Naive thymus-derived CD4-positive, alpha-beta T cell (primary cell): ENCODE measurements around the gene FAM118A. TPM values are rescaled to one million over a fixed set of nuclear protein-coding genes. Genes with fewer than 3 reads are reported as not detected.

Source experiments
- ATAC-seq: fragments of 150-1000 bp; cut with Tn5 transposase; 2 replicates; pipeline ENCODE4 v1.10.0; 2021; ENCODE audit warnings: mild to moderate bottlenecking, moderate library complexity
- CTCF ChIA-PET: fragments of 350-600 bp; sonication (Branson Sonifier 250); formaldehyde crosslinking; loops from one replicate; lab custom pipeline; 2021; ENCODE audit warnings: antibody characterized with exemption; lab: Charles Lee
- POLR2A ChIA-PET: fragments of 350-600 bp; sonication (Branson Sonifier 250); formaldehyde crosslinking; loops from one replicate; lab custom pipeline; 2021; ENCODE audit warnings: antibody characterized with exemption, inconsistent platforms; lab: Charles Lee
- DNase-seq, 9 donors: peaks; one replicate each; pipeline versions ENCODE4 v3.0.0 to v3.0.0-alpha.2; 2020 to 2022; ENCODE audit warnings: mixed read lengths in 1 of 9
- H3K27ac ChIP-seq: one replicate; pipeline ENCODE4 v1.7.0; 2013; ENCODE audit warnings: mild to moderate bottlenecking, low read depth, low read length, moderate library complexity
- H3K27me3 ChIP-seq, 2 donors: one replicate each; pipeline ENCODE4 v1.7.0; 2013; ENCODE audit warnings: low read length in 2 of 2, mild to moderate bottlenecking in 2 of 2, moderate library complexity in 2 of 2; ENCODE audit not compliant: control insufficient read depth in 2 of 2, insufficient read depth in 2 of 2
- H3K36me3 ChIP-seq, 3 experiments: 1 replicate in 2 of 3; 2 replicates in 1 of 3; pipeline ENCODE4 v1.7.0; 2013; ENCODE audit warnings: low read length in 3 of 3, mild to moderate bottlenecking in 3 of 3, moderate library complexity in 1 of 3; ENCODE audit not compliant: insufficient read depth in 3 of 3, control insufficient read depth in 2 of 3
- H3K4me1 ChIP-seq, 2 donors: one replicate each; pipeline ENCODE4 v1.7.0; 2013; ENCODE audit warnings: low read length in 2 of 2, mild to moderate bottlenecking in 2 of 2, moderate library complexity in 1 of 2; ENCODE audit not compliant: control insufficient read depth in 2 of 2, insufficient read depth in 2 of 2
- H3K4me3 ChIP-seq: 2 replicates; pipeline ENCODE4 v1.7.0; 2013; ENCODE audit warnings: mild to moderate bottlenecking, low read length
- H3K9me3 ChIP-seq, 3 experiments: 1 replicate in 2 of 3; 2 replicates in 1 of 3; pipeline ENCODE4 v1.7.0; 2013; ENCODE audit warnings: low read length in 3 of 3; ENCODE audit not compliant: control insufficient read depth in 2 of 3
- H3K27ac Mint-ChIP-seq, 9 donors: one replicate each; pipeline ENCODE4 v1.8.0; 2020 to 2022; ENCODE audit warnings: mixed read lengths in 9 of 9, mild to moderate bottlenecking in 8 of 9, moderate library complexity in 5 of 9, inconsistent platforms in 2 of 9
- H3K27me3 Mint-ChIP-seq, 5 donors: one replicate each; pipeline ENCODE4 v1.8.0; 2021 to 2022; ENCODE audit warnings: mixed read lengths in 5 of 5, mild to moderate bottlenecking in 1 of 5
- H3K36me3 Mint-ChIP-seq, 5 donors: one replicate each; pipeline ENCODE4 v1.8.0; 2020 to 2022; ENCODE audit warnings: mixed read lengths in 5 of 5, mild to moderate bottlenecking in 3 of 5, inconsistent platforms in 1 of 5
- H3K4me1 Mint-ChIP-seq, 7 donors: one replicate each; pipeline ENCODE4 v1.8.0; 2020 to 2022; ENCODE audit warnings: mixed read lengths in 7 of 7, mild to moderate bottlenecking in 3 of 7, inconsistent platforms in 1 of 7
- H3K4me3 Mint-ChIP-seq, 10 donors: one replicate each; pipeline ENCODE4 v1.8.0; 2020 to 2022; ENCODE audit warnings: mild to moderate bottlenecking in 10 of 10, mixed read lengths in 10 of 10, moderate library complexity in 6 of 10, inconsistent platforms in 2 of 10
- H3K9me3 Mint-ChIP-seq, 11 donors: one replicate each; pipeline ENCODE4 v1.8.0; 2020 to 2022; ENCODE audit warnings: mixed read lengths in 11 of 11, mild to moderate bottlenecking in 4 of 11, inconsistent platforms in 1 of 11, moderate library complexity in 1 of 11
- intact Hi-C, 2 donors: fragments of 100-400 bp; cut with micrococcal nuclease; formaldehyde crosslinking; loops; one replicate each; pipeline ENCODE4 v1.15.1; 2023
- polyA plus RNA-seq, 2 donors: library from polyadenylated mRNA; unstranded; fragments of 300-500 nt; fragmentation: Illumina TruSeq; gene quantifications; one replicate each; pipeline ENCODE4 v1.2.3, GENCODE V29; 2021
- total RNA-seq, 6 experiments: library from RNA in 5 of 6; stranded (reverse) in 5 of 6; gene quantifications; 1 replicate in 5 of 6; 2 replicates in 1 of 6; pipeline ENCODE4 v1.2.3 and lab custom pipeline; 2021 to 2026

The FAM118A gene
- total and polyA plus RNA-seq, 7 experiments from 2014 or later = 54.0 to 216 (median 109) TPM

- Mint-ChIP-seq H3K27ac (peak overlapping the region; percentile 98 to 100 (median 99)), H3K4me1 (peaks cover 34 to 100% (median 91%) of the 10 kb centered on the region in 7 donors), H3K27me3 (no peaks in the 10 kb centered on the region), H3K4me3 (peak overlapping the region in 3 of 10 donors; percentile 7 to 77 (median 72)), H3K36me3 (peaks cover 0 to 15% (median 0%) of the 10 kb centered on the region in 5 donors), H3K9me3 (no peaks in the 10 kb centered on the region)
- H3K4me3 ChIP-seq = no peak overlapping the region
- ChIA-PET POLR2A (interaction anchor here (0.6 to 1.8 kb wide), 5 partner anchors 8 to 58 kb away, joined by 3 to 7 read pairs (median 5); no protein-coding TSS in a partner anchor), CTCF (no interaction called here)
- no peaks in the 10 kb centered on the region for H3K9me3 ChIP-seq
- DNase-seq (no peak), ATAC-seq (no peak)
- H3K27ac ChIP-seq = peak overlapping the region; percentile 92
- H3K27me3 ChIP-seq = no peaks in the 10 kb centered on the region
- intact Hi-C loops = loop anchor here (5.0 kb wide), 4 partner anchors 35 to 615 kb away; partner anchors contain the start of genes NUP50 (in 1 of the 2), PRR5 (in 1 of the 2) and UPK3A (in 1 of the 2)
- H3K4me1 ChIP-seq = peaks cover 32 to 49% of the 10 kb centered on the region in 2 donors
- H3K36me3 ChIP-seq = peaks cover 0 to 3% (median 0%) of the 10 kb centered on the region in 3 experiments
Observed at GRCh38 chr22:45316796-45317526, 7.2 kb downstream of the FAM118A start.

GRCh38 chr22:45317551-45318167 is 7.9 kb downstream of the FAM118A start:
- CTCF ChIA-PET = interaction anchor here (0.6 to 1.7 kb wide), 2 partner anchors 21 to 116 kb away, joined by 3 to 4 read pairs; no protein-coding TSS in a partner anchor
- Histone ChIP-seq H3K9me3 (no peaks in the 10 kb centered on the region), H3K36me3 (peaks cover 4 to 8% (median 4%) of the 10 kb centered on the region in 3 experiments), H3K27me3 (no peaks in the 10 kb centered on the region), H3K4me1 (peaks cover 32 to 56% of the 10 kb centered on the region in 2 donors), H3K4me3 (peak overlapping the region; percentile 49), H3K27ac (peak overlapping the region; percentile 92)
- Mint-ChIP-seq H3K27ac (peak overlapping the region; percentile 98 to 100 (median 99)), H3K36me3 (peaks cover 0 to 19% (median 0%) of the 10 kb centered on the region in 5 donors), H3K4me3 (peak overlapping the region; percentile 72 to 88 (median 85)), H3K27me3 (no peaks in the 10 kb centered on the region), H3K4me1 (peaks cover 36 to 100% (median 91%) of the 10 kb centered on the region in 7 donors), H3K9me3 (no peaks in the 10 kb centered on the region)
- intact Hi-C loops = loop anchor here (1.0 to 5.0 kb wide), 14 partner anchors 8 to 718 kb away; partner anchors contain the start of genes FAM118A (in 2 of the 2), RIBC2 (in 2 of the 2), SMC1B (in 2 of the 2) and KIAA0930 (in 1 of the 2)
- POLR2A ChIA-PET = interaction anchor here (0.6 to 1.8 kb wide), 7 partner anchors 9 to 145 kb away, joined by 3 to 7 read pairs (median 4); no protein-coding TSS in a partner anchor
- peak in 2 of 9 donors; percentile 27 to 77 for DNase-seq
- peak; percentile 49 for ATAC-seq

- DNase-seq = peak; percentile 72 to 98 (median 96)
- no peaks in the 10 kb centered on the region for H3K27me3 ChIP-seq
- H3K4me1 Mint-ChIP-seq = peaks cover 32 to 100% (median 90%) of the 10 kb centered on the region in 7 donors
- no peaks in the 10 kb centered on the region for H3K9me3 Mint-ChIP-seq
- ChIA-PET POLR2A (interaction anchor here (1.0 to 1.8 kb wide), 7 partner anchors 8 to 145 kb away, joined by 3 to 7 read pairs (median 5); partner anchors contain the start of gene FAM118A), CTCF (interaction anchor here (0.5 to 1.7 kb wide), 3 partner anchors 21 to 119 kb away, joined by 3 to 4 read pairs (median 3); no protein-coding TSS in a partner anchor)
- peak; percentile 79 for ATAC-seq
- H3K4me1 ChIP-seq = peaks cover 32 to 59% of the 10 kb centered on the region in 2 donors
- intact Hi-C loops = loop anchor here (1.0 to 5.0 kb wide), 14 partner anchors 9 to 717 kb away; partner anchors contain the start of genes FAM118A (in 2 of the 2), RIBC2 (in 2 of the 2), SMC1B (in 2 of the 2) and KIAA0930 (in 1 of the 2)
- H3K27ac ChIP-seq = peak overlapping the region; percentile 92
- H3K36me3 Mint-ChIP-seq = peaks cover 0 to 18% (median 2%) of the 10 kb centered on the region in 5 donors
- H3K4me3 ChIP-seq = peak overlapping the region; percentile 49
- H3K36me3 ChIP-seq = peaks cover 4 to 13% (median 8%) of the 10 kb centered on the region in 3 experiments
- H3K4me3 Mint-ChIP-seq = peak overlapping the region; percentile 72 to 88 (median 85)
- peak overlapping the region; percentile 98 to 100 (median 99) for H3K27ac Mint-ChIP-seq
- H3K27me3 Mint-ChIP-seq = no peaks in the 10 kb centered on the region
- H3K9me3 ChIP-seq = no peaks in the 10 kb centered on the region
Observed at GRCh38 chr22:45318168-45318557, 8.4 kb downstream of the FAM118A start.

- peaks cover 8 to 19% (median 14%) of the 10 kb centered on the region in 3 experiments for H3K36me3 ChIP-seq
- H3K4me1 ChIP-seq = peaks cover 32 to 59% of the 10 kb centered on the region in 2 donors
- Mint-ChIP-seq H3K27ac (peak overlapping the region; percentile 98 to 100 (median 99)), H3K36me3 (peaks cover 5 to 21% (median 8%) of the 10 kb centered on the region in 5 donors), H3K27me3 (no peaks in the 10 kb centered on the region), H3K4me3 (peak overlapping the region; percentile 72 to 88 (median 85)), H3K9me3 (no peaks in the 10 kb centered on the region), H3K4me1 (peaks cover 38 to 100% (median 92%) of the 10 kb centered on the region in 7 donors)
- peak overlapping the region; percentile 49 for H3K4me3 ChIP-seq
- intact Hi-C loops = loop anchor here (1.0 to 5.0 kb wide), 14 partner anchors 9 to 717 kb away; partner anchors contain the start of genes FAM118A (in 2 of the 2), RIBC2 (in 2 of the 2), SMC1B (in 2 of the 2) and KIAA0930 (in 1 of the 2)
- no peaks in the 10 kb centered on the region for H3K9me3 ChIP-seq
- H3K27ac ChIP-seq = peak overlapping the region; percentile 92
- no peaks in the 10 kb centered on the region for H3K27me3 ChIP-seq
- CTCF ChIA-PET = interaction anchor here (0.5 to 1.7 kb wide), 3 partner anchors 22 to 119 kb away, joined by 3 to 4 read pairs (median 3); no protein-coding TSS in a partner anchor
- DNase-seq (peak in 8 of 9 donors; percentile 34 to 87 (median 68)), ATAC-seq (peak; percentile 80)
- POLR2A ChIA-PET = interaction anchor here (1.0 to 2.0 kb wide), 7 partner anchors 8 to 146 kb away, joined by 3 to 13 read pairs (median 3); partner anchors contain the start of gene FAM118A
Observed at GRCh38 chr22:45318558-45319323, 9.0 kb downstream of the FAM118A start.

GRCh38 chr22:45319324-45319685 is 9.6 kb downstream of the FAM118A start:
- Histone ChIP-seq H3K27ac (peak overlapping the region; percentile 92), H3K4me3 (peak overlapping the region; percentile 49), H3K36me3 (peaks cover 13 to 25% (median 19%) of the 10 kb centered on the region in 3 experiments), H3K9me3 (no peaks in the 10 kb centered on the region), H3K27me3 (no peaks in the 10 kb centered on the region), H3K4me1 (peaks cover 32 to 59% of the 10 kb centered on the region in 2 donors)
- peak overlapping the region; percentile 72 to 88 (median 85) for H3K4me3 Mint-ChIP-seq
- no peaks in the 10 kb centered on the region for H3K27me3 Mint-ChIP-seq
- POLR2A ChIA-PET = interaction anchor here (1.0 to 3.9 kb wide), 6 partner anchors 9 to 36 kb away, joined by 3 to 13 read pairs (median 5); partner anchors contain the start of gene FAM118A
- H3K4me1 Mint-ChIP-seq = peaks cover 35 to 100% (median 93%) of the 10 kb centered on the region in 7 donors
- H3K9me3 Mint-ChIP-seq = no peaks in the 10 kb centered on the region
- ATAC-seq (no peak), DNase-seq (no peak)
- peaks cover 7 to 26% (median 13%) of the 10 kb centered on the region in 5 donors for H3K36me3 Mint-ChIP-seq
- peak overlapping the region; percentile 98 to 100 (median 99) for H3K27ac Mint-ChIP-seq
- intact Hi-C loops = loop anchor here (2.0 to 5.0 kb wide), 7 partner anchors 21 to 617 kb away; partner anchors contain the start of genes KIAA0930 (in 1 of the 2), NUP50 (in 1 of the 2), PRR5 (in 1 of the 2) and UPK3A (in 1 of the 2)
- CTCF ChIA-PET = interaction anchor here (1.7 kb wide), 1 partner anchor 22 kb away, joined by 4 read pairs; no protein-coding TSS in a partner anchor
